HEK293T (cell line): ENCODE data around the gene ASPRV1.

Experiments
- ELF4 ChIP-seq: fragments of 450-650 bp; IDR thresholded peaks from 2 replicates; pipeline ENCODE4 v1.6.1; 2017; ENCODE audit warnings: antibody characterized with exemption
- FOXA1 ChIP-seq: fragments of 450-650 bp; IDR thresholded peaks from 2 replicates; pipeline ENCODE4 v1.6.1; 2016; ENCODE audit warnings: mild to moderate bottlenecking
- FOXK2 ChIP-seq: fragments of 450-650 bp; IDR thresholded peaks from 2 replicates; pipeline ENCODE4 v1.6.1; 2016; ENCODE audit warnings: mild to moderate bottlenecking
- NFRKB ChIP-seq: fragments of 450-650 bp; IDR thresholded peaks from 2 replicates; pipeline ENCODE4 v1.6.1; 2016; ENCODE audit warnings: mild to moderate bottlenecking, moderate library complexity
- SP1 ChIP-seq: fragments of 450-650 bp; IDR thresholded peaks from 2 replicates; pipeline ENCODE4 v1.6.1; 2017
- TARDBP ChIP-seq: fragments of 450-650 bp; IDR thresholded peaks from 2 replicates; pipeline ENCODE4 v1.6.1; 2016

- TF ChIP-seq SP1 (no peak), FOXA1 (no peak), NFRKB (no peak), FOXK2 (no peak), TARDBP (no peak), ELF4 (no peak)
Measured at GRCh38 chr2:69966496-69966895, 5.1 kb upstream of the ASPRV1 start.
